Calu3 (cell line): ENCODE measurements around the gene ZNF345. TPM values are rescaled to one million over a fixed set of nuclear protein-coding genes. Genes with fewer than 3 reads are reported as not detected.

ENCODE experiments used
- BruUV-seq: library from RNA; stranded (reverse); fragments of 400-500 nt; replicated peaks from 2 replicates; lab custom pipeline; 2021; lab: Mats Ljungman, UMichigan
- CTCF ChIA-PET: fragments of 300-600 bp; sonication (Branson Sonifier 250); formaldehyde crosslinking; loops from one replicate; lab custom pipeline; 2022; ENCODE audit warnings: antibody characterized with exemption; lab: Charles Lee
- DNase-seq: peaks from one replicate; pipeline ENCODE4 v3.0.0; 2022
- H3K27ac Mint-ChIP-seq: one replicate; pipeline ENCODE4 v1.8.0; 2022; ENCODE audit warnings: mixed read lengths; ENCODE audit not compliant: unreplicated experiment
- H3K27me3 Mint-ChIP-seq: one replicate; pipeline ENCODE4 v1.8.0; 2022; ENCODE audit warnings: mixed read lengths; ENCODE audit not compliant: unreplicated experiment
- H3K36me3 Mint-ChIP-seq: one replicate; pipeline ENCODE4 v1.8.0; 2022; ENCODE audit warnings: mild to moderate bottlenecking, moderate library complexity, mixed read lengths; ENCODE audit not compliant: insufficient read depth, unreplicated experiment
- H3K4me1 Mint-ChIP-seq: one replicate; pipeline ENCODE4 v1.8.0; 2022; ENCODE audit warnings: mild to moderate bottlenecking, low read depth, mixed read lengths; ENCODE audit not compliant: unreplicated experiment
- H3K4me3 Mint-ChIP-seq: one replicate; pipeline ENCODE4 v1.8.0; 2022; ENCODE audit warnings: mild to moderate bottlenecking, low read depth, moderate library complexity, mixed read lengths; ENCODE audit not compliant: unreplicated experiment
- H3K9me3 Mint-ChIP-seq: one replicate; pipeline ENCODE4 v1.8.0; 2022; ENCODE audit warnings: low read depth, mixed read lengths; ENCODE audit not compliant: unreplicated experiment
- CTCF ChIP-seq: fragments of 200-600 bp; IDR thresholded peaks from one replicate; pipeline ENCODE4 v1.8.0; 2022; ENCODE audit warnings: antibody characterized with exemption; ENCODE audit not compliant: unreplicated experiment
- intact Hi-C: fragments of 100-400 bp; cut with micrococcal nuclease; formaldehyde crosslinking; loops from one replicate; pipeline ENCODE4 v1.10.0; 2022; ENCODE audit not compliant: unreplicated experiment
- total RNA-seq: library from RNA; stranded (reverse); gene quantifications from 2 replicates; pipeline ENCODE4 v1.2.3, GENCODE V29; 2022

The ZNF345 gene
- total RNA-seq, 1 experiment from 2014 or later = 5.3 TPM

GRCh38 chr19:36915992-36916830, 65.5 kb downstream of the ZNF345 start, which contains the start of the genes ZNF568 and ZNF829:
Gene ZNF568 (plus strand): TSS chr19:36916332. CDS start chr19:36922771, 6,439 bp downstream.
Gene ZNF829 (minus strand): TSS chr19:36916291. CDS start chr19:36915167, 1,124 bp downstream.
- H3K9me3 Mint-ChIP-seq = peaks cover 10% of the 10 kb centered on the region

DNA sequence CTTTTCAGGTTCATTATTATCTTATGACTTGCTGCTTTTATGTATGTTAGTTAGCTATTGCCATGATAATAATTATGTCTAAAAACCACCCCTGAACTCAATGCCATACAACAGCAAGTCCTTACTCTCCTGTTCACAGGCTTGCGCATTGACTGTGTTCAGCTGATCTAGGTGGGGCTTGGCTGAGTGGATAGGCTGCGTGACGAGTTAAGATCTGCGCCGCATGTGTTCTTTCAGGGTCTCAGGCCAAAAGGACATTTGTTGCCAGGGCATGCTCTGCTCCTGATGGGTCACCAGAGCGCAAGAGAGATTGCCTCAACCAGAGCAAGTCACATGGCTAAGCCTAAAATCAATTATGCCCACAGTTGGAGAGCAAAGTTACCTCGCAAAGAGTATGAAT, 66.3 kb downstream of the ZNF345 start:
- no TSS peak for BruUV-seq
- Mint-ChIP-seq H3K36me3 (peaks cover 18% of the 10 kb centered on the region), H3K9me3 (peaks cover 10% of the 10 kb centered on the region), H3K27ac (peak overlapping the region; percentile 84), H3K27me3 (no peaks in the 10 kb centered on the region), H3K4me1 (peaks cover 8% of the 10 kb centered on the region), H3K4me3 (peak overlapping the region; percentile 97)
- TF ChIP-seq CTCF = no peak
- no peak for DNase-seq
- intact Hi-C loops = no loop called here
- CTCF ChIA-PET = no interaction called here

More at GRCh38 chr19:36915992-36916830, 65.5 kb downstream of the ZNF345 start, which contains the start of the genes ZNF568 and ZNF829:
- H3K27ac Mint-ChIP-seq = peak within 1 kb of the TSS; percentile 84
- H3K4me1 Mint-ChIP-seq = peaks cover 8% of the 10 kb centered on the region
- H3K4me3 Mint-ChIP-seq = peak within 1 kb of the TSS; percentile 97
- CTCF ChIA-PET = no interaction called here
- intact Hi-C loops = no loop called here
- peak; percentile 64 for TF ChIP-seq CTCF
- peak; percentile 85 for DNase-seq
- H3K36me3 Mint-ChIP-seq = peaks cover 18% of the 10 kb centered on the region
- H3K27me3 Mint-ChIP-seq = no peaks in the 10 kb centered on the region
- BruUV-seq = TSS peak; percentile 29

- Mint-ChIP-seq H3K27ac (no peak overlapping the region), H3K4me3 (peak overlapping the region; percentile 20), H3K27me3 (no peaks in the 10 kb centered on the region), H3K36me3 (peaks cover 18% of the 10 kb centered on the region), H3K9me3 (peaks cover 13% of the 10 kb centered on the region), H3K4me1 (peaks cover 8% of the 10 kb centered on the region)
- no peak for TF ChIP-seq CTCF
- DNase-seq = no peak
- CTCF ChIA-PET = no interaction called here
- intact Hi-C loops = no loop called here
- no TSS peak for BruUV-seq
Measured at GRCh38 chr19:36918090-36918489, 67.4 kb downstream of the ZNF345 start.

Other genes starting within 250 kb of the ZNF345 start
- 2.5 and 4.2 TPM in 2 replicates for gene ZNF382, start 245.6 kb upstream of the ZNF345 start, total RNA-seq
- gene ZNF461, start 184.0 kb upstream of the ZNF345 start, total RNA-seq = 8.5 and 9.7 TPM in 2 replicates
- 11.0 TPM in 2 replicates for gene ZNF567, start 163.3 kb upstream of the ZNF345 start, total RNA-seq
- gene ZNF850, start 78.1 kb upstream of the ZNF345 start, total RNA-seq = 9.0 and 10.9 TPM in 2 replicates
- gene ZNF790, start 12.5 kb upstream of the ZNF345 start, total RNA-seq = 10.4 and 10.8 TPM in 2 replicates
- gene ZNF829, start 65.4 kb downstream of the ZNF345 start, total RNA-seq = 2.6 and 3.0 TPM in 2 replicates
- gene ZNF568, start 65.5 kb downstream of the ZNF345 start, total RNA-seq = 4.4 and 4.9 TPM in 2 replicates
- 8.7 and 14.6 TPM in 2 replicates for gene ZNF420, start 227.6 kb downstream of the ZNF345 start, total RNA-seq